GM12878 (cell line): Measurements from ENCODE around the gene POMP.
"Not testable (repeated sequence)": the region's sequence is repeated elsewhere in the genome, so short reads cannot be mapped to it uniquely, and the experiment has no call there.

Experiments used
- CHD2 ChIP-seq: IDR thresholded peaks from 2 replicates; pipeline ENCODE4 v1.6.1; 2011; ENCODE audit warnings: low read depth, low read length, improper control_type of control experiment, borderline replicate concordance
- CTCF ChIP-seq, 3 experiments: IDR thresholded peaks in 2 of 3; conservative IDR thresholded peaks in 1 of 3; 2 replicates each; pipeline ENCODE4 v1.5.1; 2011; ENCODE audit warnings: low read depth in 3 of 3, low read length in 3 of 3, mild to moderate bottlenecking in 3 of 3, control low read depth in 2 of 3, moderate library complexity in 2 of 3, inconsistent platforms in 1 of 3, mixed read lengths in 1 of 3; ENCODE audit not compliant: control insufficient read depth in 2 of 3, insufficient read depth in 1 of 3; ENCODE audit errors: extremely low read depth in 1 of 3
- NFXL1 ChIP-seq: fragments of 450-650 bp; IDR thresholded peaks from 2 replicates; pipeline ENCODE4 v1.6.1; 2017; ENCODE audit warnings: antibody characterized with exemption, mild to moderate bottlenecking, borderline replicate concordance
- POLR2A ChIP-seq: IDR thresholded peaks from 2 replicates; pipeline ENCODE4 v1.6.1; 2011; ENCODE audit warnings: low read depth, mild to moderate bottlenecking, low read length
- SP1 ChIP-seq: IDR thresholded peaks from one replicate; pipeline ENCODE4 v1.6.1; 2011; ENCODE audit warnings: low read depth, low read length
- USF2 ChIP-seq: IDR thresholded peaks from 2 replicates; pipeline ENCODE4 v1.6.1; 2011; ENCODE audit warnings: low read depth, low read length, improper control_type of control experiment, borderline replicate concordance
- TF ChIP-seq, protein P1 (sequence below): IDR thresholded peaks from 2 replicates; pipeline ENCODE4 v1.6.1; 2012; ENCODE audit warnings: low read depth, low read length, improper control_type of control experiment

DNA sequence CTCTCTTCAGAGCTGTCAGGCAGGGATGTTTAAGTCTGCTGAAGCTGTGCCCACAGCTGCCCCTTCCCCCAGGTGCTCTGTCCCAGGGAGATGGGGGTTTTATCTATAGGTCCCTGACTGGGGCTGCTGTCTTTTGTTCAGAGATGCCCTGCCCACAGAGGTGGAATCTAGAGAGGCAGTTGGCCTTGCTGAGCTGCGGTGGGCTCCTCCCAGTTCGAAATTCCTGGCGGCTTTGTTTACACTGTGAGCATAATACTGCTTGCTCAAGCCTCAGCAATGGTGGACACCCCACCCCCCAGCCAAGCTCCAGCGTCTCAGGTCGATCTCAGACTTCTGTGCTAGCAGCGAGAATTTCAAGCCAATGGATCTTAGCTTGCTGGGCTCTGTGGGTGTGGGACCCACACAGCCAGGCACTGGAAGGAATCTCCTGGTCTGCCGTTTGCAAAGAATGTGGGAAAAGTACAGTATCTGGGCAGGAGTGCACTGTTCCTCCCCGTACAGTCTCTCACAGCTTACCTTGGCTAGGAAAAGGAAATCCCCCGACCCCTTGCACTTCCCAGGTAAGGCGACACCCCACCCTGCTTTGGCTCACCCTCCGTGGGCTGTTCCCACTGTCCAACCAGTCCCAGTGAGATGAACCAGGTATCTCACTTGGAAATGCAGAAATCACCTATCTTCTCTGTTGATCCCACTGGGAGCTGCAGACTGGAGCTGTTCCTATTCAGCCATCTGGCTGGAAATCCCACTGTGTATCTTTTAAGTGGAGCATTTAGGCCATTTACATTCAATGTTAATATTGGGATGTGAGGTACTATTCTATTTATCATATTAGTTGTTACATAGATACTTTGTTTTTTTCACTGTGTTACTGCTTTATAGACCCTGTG is 34.9 kb downstream of the POMP start:
- TF ChIP-seq CTCF (IDR thresholded peaks at IDR 0.05 in 2 of 3, conservative IDR thresholded peaks at IDR 0.05 in 1 of 3; ENCODE audit: control insufficient read depth in 2 of 3, extremely low read depth in 1 of 3, insufficient read depth in 1 of 3, low read depth in 3 of 3, low read length in 3 of 3); NFXL1; POLR2A; CHD2; SP1; USF2: not testable (repeated sequence)
- TF ChIP-seq, protein P1, sequence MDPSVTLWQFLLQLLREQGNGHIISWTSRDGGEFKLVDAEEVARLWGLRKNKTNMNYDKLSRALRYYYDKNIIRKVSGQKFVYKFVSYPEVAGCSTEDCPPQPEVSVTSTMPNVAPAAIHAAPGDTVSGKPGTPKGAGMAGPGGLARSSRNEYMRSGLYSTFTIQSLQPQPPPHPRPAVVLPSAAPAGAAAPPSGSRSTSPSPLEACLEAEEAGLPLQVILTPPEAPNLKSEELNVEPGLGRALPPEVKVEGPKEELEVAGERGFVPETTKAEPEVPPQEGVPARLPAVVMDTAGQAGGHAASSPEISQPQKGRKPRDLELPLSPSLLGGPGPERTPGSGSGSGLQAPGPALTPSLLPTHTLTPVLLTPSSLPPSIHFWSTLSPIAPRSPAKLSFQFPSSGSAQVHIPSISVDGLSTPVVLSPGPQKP = not testable (repeated sequence)
